ENCODE results near the gene PLSCR3. TPM values are rescaled to one million over a fixed set of nuclear protein-coding genes. Genes with fewer than 3 reads are reported as not detected.

Gene PLSCR3
- total RNA-seq, 1 donor, result 16.8 TPM

DNA sequence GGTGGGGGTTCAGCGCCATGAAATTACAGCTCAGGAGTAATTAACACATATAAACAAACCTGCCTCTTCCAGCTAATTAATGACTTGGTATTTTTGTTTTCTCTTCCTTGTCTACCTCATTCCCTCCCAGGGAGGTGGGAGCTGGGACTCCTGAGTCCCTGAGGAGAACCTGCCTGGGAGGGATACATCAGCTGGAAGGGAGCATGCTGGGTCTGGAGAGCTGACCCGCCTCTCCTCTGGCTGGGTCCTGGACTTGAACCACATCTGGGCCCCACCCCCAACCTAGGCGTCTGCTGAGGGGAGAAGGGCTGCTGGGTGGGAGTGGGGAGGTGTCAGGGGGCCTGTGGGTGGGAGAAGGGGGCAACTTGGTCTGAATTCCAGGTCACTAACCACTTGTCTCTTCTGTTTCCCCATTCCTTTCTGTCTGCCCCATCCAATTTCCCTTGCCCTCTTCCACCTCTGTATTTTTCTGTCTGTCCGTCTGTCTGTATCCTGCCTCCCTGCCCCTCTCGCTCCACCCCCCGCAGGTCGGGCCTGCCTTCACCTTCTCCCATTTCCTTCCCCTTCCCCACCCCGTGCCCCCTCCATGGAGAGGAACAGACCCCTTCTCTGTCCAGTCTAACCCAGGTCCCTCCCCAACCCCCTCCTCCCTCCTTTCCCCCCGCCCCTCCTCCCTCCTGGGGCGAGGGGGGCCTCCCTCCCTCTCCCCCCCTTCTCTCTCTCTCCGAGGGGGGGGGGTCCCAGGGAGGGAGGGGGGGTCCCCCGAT lies 13.3 kb upstream of the PLSCR3 start, which contains the start of gene NLGN2:
Gene NLGN2 (plus strand): TSS at position 361 of the 767 bp plus-strand sequence. CDS start 411 bp downstream, outside the sequence.
- no peak for DNase-seq (ENCODE audit: low read depth)
- H3K4me3 ChIP-seq (ENCODE audit: low read depth, low read length), result no peak within 1 kb of the TSS
- TF ChIP-seq, protein P1, sequence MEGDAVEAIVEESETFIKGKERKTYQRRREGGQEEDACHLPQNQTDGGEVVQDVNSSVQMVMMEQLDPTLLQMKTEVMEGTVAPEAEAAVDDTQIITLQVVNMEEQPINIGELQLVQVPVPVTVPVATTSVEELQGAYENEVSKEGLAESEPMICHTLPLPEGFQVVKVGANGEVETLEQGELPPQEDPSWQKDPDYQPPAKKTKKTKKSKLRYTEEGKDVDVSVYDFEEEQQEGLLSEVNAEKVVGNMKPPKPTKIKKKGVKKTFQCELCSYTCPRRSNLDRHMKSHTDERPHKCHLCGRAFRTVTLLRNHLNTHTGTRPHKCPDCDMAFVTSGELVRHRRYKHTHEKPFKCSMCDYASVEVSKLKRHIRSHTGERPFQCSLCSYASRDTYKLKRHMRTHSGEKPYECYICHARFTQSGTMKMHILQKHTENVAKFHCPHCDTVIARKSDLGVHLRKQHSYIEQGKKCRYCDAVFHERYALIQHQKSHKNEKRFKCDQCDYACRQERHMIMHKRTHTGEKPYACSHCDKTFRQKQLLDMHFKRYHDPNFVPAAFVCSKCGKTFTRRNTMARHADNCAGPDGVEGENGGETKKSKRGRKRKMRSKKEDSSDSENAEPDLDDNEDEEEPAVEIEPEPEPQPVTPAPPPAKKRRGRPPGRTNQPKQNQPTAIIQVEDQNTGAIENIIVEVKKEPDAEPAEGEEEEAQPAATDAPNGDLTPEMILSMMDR (IDR thresholded peaks at IDR 0.05; ENCODE audit: insufficient read depth, low read depth, low read length), result no peak

DNA sequence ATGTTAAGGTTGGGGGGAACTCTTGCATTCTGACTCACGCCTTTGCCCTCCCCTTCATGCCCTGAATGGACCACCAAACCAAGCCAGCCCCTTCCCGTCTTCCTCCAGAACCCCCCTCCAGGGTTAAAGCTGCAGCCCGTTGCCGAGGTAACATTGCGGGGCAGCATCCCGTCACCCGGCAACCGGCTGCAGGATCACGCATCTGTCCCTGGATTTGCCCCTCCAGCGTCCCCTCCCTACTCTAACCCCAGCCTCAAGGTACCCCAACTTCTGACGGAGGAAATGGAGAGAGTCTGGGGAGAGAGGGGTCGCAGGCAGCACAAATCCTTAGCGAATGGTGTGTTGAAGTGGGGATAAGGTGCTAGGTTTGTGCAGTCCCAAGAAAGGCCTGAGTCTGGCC lies 12.8 kb upstream of the PLSCR3 start:
- H3K4me3 ChIP-seq (ENCODE audit: low read depth, low read length), result no peak overlapping the region
- TF ChIP-seq, protein P1 (IDR thresholded peaks at IDR 0.05; ENCODE audit: insufficient read depth, low read depth, low read length), result no peak
- DNase-seq (ENCODE audit: low read depth), result no peak

DNA sequence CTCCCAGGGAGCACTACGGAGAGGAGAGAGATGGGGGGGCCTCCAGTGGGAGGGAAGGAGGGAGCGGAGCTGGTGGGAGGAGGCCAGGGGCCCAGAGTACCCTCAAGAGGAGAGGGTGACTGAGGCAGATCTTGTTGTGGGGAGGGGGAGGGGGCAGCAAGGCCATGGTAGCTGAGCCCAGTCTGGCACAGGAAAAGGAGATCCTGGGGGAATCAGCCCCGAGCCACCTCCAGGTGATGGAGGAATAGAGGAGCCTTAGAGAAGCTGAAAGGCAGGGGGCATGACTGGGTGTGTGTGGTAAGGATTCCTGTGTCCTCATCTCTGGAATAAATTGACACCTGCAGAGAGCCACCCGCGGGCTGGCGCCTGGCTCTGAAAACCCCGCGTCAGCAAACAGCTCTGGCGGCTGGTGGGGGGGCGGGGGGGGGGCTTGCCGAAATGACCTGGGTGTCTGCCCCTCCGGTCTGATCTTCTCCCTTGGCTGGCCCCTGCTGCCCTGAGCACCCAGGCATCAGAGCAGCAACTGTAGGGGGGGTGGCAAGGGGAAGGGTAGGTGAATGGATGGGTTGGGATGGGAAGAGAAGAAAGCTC lies 12.0 kb upstream of the PLSCR3 start:
- TF ChIP-seq, protein P1 (IDR thresholded peaks at IDR 0.05; ENCODE audit: insufficient read depth, low read depth, low read length), result no peak
- DNase-seq (ENCODE audit: low read depth), result no peak
- H3K4me3 ChIP-seq (ENCODE audit: low read depth, low read length), result peak overlapping the region; percentile 83

DNA sequence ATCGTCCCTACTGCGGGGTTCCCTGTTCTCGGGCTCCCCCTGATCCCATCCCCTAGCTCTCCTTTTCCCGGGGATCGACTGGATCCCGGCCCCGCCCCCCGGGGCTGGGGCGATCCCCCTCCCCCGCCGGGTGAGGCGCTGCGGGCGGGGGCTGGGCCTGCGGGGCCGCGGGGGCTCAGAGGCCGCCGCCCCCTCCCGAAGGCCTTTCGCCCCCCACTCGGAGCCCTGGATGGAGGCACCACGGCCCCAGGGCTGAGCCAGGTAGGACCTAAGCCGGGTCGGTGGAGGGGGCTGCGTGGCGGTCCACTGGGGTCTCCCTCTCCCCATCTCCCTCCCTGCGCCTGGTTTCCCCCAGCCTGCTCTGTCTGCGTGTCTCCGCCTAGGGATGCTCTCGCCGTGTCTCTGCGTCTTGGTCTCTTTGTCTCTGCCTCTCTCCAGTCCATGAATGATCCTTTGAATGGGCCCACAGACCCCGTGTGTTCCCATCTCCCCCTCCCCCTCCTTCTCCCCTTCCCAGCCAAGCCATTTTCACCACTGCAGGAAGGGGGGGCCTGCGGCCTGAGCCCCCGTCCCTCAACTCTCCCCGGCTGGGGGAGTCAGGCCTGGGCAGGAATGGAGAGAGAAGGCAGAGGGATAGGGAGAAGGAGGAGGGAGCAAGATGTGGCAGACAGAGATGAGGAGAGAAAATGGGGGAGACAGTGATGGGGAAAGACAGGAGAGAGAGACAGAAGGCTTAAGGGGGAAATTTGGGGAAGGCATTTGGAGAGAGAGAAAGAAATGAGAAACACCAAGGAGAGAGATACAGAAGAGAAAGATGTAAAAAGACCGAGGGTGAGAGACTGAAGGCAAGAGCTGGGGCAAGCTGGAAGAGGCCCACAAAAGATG lies 11.3 kb upstream of the PLSCR3 start:
- DNase-seq (ENCODE audit: low read depth), result peak; percentile 13
- TF ChIP-seq, protein P1 (IDR thresholded peaks at IDR 0.05; ENCODE audit: insufficient read depth, low read depth, low read length), result no peak
- H3K4me3 ChIP-seq (ENCODE audit: low read depth, low read length), result peak overlapping the region; percentile 83

DNA sequence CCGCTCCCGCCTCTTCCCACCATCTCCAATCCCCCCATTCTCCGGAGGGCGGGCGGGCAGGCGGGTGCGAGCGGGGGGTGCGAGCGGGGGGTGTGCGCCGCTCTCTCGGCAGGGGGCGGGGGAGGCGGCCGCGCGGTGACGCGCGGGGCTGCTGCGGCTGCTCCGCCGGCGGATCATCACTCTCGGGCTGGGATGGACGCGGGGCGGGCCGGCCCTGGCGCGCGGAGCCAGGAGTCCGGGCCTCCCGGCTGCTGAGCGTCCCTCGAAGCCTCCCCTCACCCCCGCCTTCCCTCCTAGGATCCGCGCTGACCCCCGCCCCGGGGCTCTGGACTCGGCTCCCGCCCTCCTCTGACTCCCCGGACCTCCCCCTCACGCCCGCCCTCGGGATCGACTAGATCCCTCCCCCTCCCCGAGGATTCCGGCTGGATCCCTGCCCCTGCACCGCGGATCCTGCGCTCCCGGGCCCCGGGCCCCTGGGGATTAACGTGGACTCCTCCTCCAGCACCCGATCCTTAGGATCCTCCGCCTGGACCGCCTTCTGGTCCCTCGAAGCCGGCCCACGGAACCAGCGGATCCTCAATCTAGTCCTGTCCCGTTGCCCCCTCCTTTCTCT lies 10.5 kb upstream of the PLSCR3 start:
- peak; percentile 16 for DNase-seq (ENCODE audit: low read depth)
- H3K4me3 ChIP-seq (ENCODE audit: low read depth, low read length), result peak overlapping the region; percentile 83
- TF ChIP-seq, protein P1 (IDR thresholded peaks at IDR 0.05; ENCODE audit: insufficient read depth, low read depth, low read length), result no peak
